Adipocyte (in vitro differentiated cells): ENCODE results near the gene EOLA2.
"Not testable (repeated sequence)": the region's sequence is repeated elsewhere in the genome, so short reads cannot be mapped to it uniquely, and the experiment has no call there.

ENCODE experiments used
- DNase-seq: peaks from one replicate; pipeline ENCODE4 v3.0.0-alpha.2; 2015; ENCODE audit warnings: low read depth
- H3K27me3 ChIP-seq: replicated peaks from 2 replicates; pipeline ENCODE4 v1.7.0; 2013; ENCODE audit warnings: mild to moderate bottlenecking, low read length, moderate library complexity; ENCODE audit not compliant: control insufficient read depth, insufficient read depth
- H3K36me3 ChIP-seq: 2 replicates; pipeline ENCODE4 v1.7.0; 2013; ENCODE audit warnings: low read length, mild to moderate bottlenecking, moderate library complexity; ENCODE audit not compliant: control insufficient read depth, insufficient read depth, severe bottlenecking
- H3K4me1 ChIP-seq: 2 replicates; pipeline ENCODE4 v1.7.0; 2013; ENCODE audit warnings: mild to moderate bottlenecking, low read length, moderate library complexity; ENCODE audit not compliant: control insufficient read depth, insufficient read depth
- H3K4me3 ChIP-seq: 2 replicates; pipeline ENCODE4 v1.7.0; 2013; ENCODE audit warnings: mild to moderate bottlenecking, low read length, moderate library complexity
- H3K9ac ChIP-seq: 2 replicates; pipeline ENCODE4 v1.7.0; 2013; ENCODE audit warnings: mild to moderate bottlenecking, low read length, moderate library complexity
- H3K9me3 ChIP-seq: 2 replicates; pipeline ENCODE4 v1.7.0; 2013; ENCODE audit warnings: mild to moderate bottlenecking, low read length, moderate library complexity; ENCODE audit not compliant: control insufficient read depth

EOLA2 gene

GRCh38 chrX:149932150-149932549 lies 6.1 kb downstream of the EOLA2 start:
- not testable (repeated sequence) for H3K27me3 ChIP-seq, H3K9ac ChIP-seq, H3K4me1 ChIP-seq, DNase-seq, H3K36me3 ChIP-seq, H3K4me3 ChIP-seq, H3K9me3 ChIP-seq

- not testable (repeated sequence) for DNase-seq, H3K4me3 ChIP-seq, H3K27me3 ChIP-seq, H3K4me1 ChIP-seq, H3K9ac ChIP-seq, H3K36me3 ChIP-seq, H3K9me3 ChIP-seq
Measured at GRCh38 chrX:149931355-149931754, 6.9 kb downstream of the EOLA2 start.

GRCh38 chrX:149929400-149929799 lies 8.9 kb downstream of the EOLA2 start, which contains the start of gene HSFX4:
Gene HSFX4, plus strand, starts transcription at chrX:149929573. Its CDS starts 72 bp downstream, at chrX:149929645.
- DNase-seq, H3K4me1 ChIP-seq, H3K27me3 ChIP-seq, H3K36me3 ChIP-seq, H3K9me3 ChIP-seq, H3K4me3 ChIP-seq, H3K9ac ChIP-seq: not testable (repeated sequence)

- not testable (repeated sequence) for H3K9me3 ChIP-seq, H3K4me3 ChIP-seq, H3K27me3 ChIP-seq, H3K4me1 ChIP-seq, H3K9ac ChIP-seq, H3K36me3 ChIP-seq, DNase-seq
Measured at GRCh38 chrX:149928635-149929034, 9.7 kb downstream of the EOLA2 start.

GRCh38 chrX:149927964-149928258 lies 10.4 kb downstream of the EOLA2 start:
- H3K27me3 ChIP-seq, H3K4me1 ChIP-seq, H3K9ac ChIP-seq, H3K4me3 ChIP-seq, H3K9me3 ChIP-seq, DNase-seq, H3K36me3 ChIP-seq: not testable (repeated sequence)

- H3K4me3 ChIP-seq, DNase-seq, H3K36me3 ChIP-seq, H3K4me1 ChIP-seq, H3K9me3 ChIP-seq, H3K9ac ChIP-seq, H3K27me3 ChIP-seq: not testable (repeated sequence)
Measured at GRCh38 chrX:149927245-149927963, 10.9 kb downstream of the EOLA2 start.

GRCh38 chrX:149924434-149924833 lies 13.9 kb downstream of the EOLA2 start:
- H3K27me3 ChIP-seq, H3K4me3 ChIP-seq, DNase-seq, H3K36me3 ChIP-seq, H3K9ac ChIP-seq, H3K9me3 ChIP-seq, H3K4me1 ChIP-seq: not testable (repeated sequence)

GRCh38 chrX:149923836-149924235 lies 14.5 kb downstream of the EOLA2 start:
- not testable (repeated sequence) for H3K4me1 ChIP-seq

GRCh38 chrX:149916745-149917392 lies 21.4 kb downstream of the EOLA2 start:
- Histone ChIP-seq H3K9ac (no peak overlapping the region), H3K27me3 (no peaks in the 10 kb centered on the region), H3K4me3 (no peak overlapping the region), H3K9me3 (peaks cover 2% of the 10 kb centered on the region), H3K36me3 (no peaks in the 10 kb centered on the region), H3K4me1 (no peaks in the 10 kb centered on the region)
- no peak for DNase-seq

More at GRCh38 chrX:149923836-149924235, 14.5 kb downstream of the EOLA2 start:
- H3K4me3 ChIP-seq, H3K9me3 ChIP-seq, H3K27me3 ChIP-seq, H3K36me3 ChIP-seq, H3K9ac ChIP-seq, DNase-seq: not testable (repeated sequence)

GRCh38 chrX:149910178-149910695 lies 28.1 kb downstream of the EOLA2 start:
- no peak for DNase-seq
- no peak overlapping the region for H3K9ac ChIP-seq

GRCh38 chrX:149909324-149910177 lies 28.7 kb downstream of the EOLA2 start:
- no peak for DNase-seq

More at GRCh38 chrX:149910178-149910695, 28.1 kb downstream of the EOLA2 start:
- no peaks in the 10 kb centered on the region for H3K36me3 ChIP-seq
- no peaks in the 10 kb centered on the region for H3K4me1 ChIP-seq
- H3K27me3 ChIP-seq, result peaks cover 2% of the 10 kb centered on the region
- H3K4me3 ChIP-seq, result no peak overlapping the region
- peaks cover 2% of the 10 kb centered on the region for H3K9me3 ChIP-seq

More at GRCh38 chrX:149909324-149910177, 28.7 kb downstream of the EOLA2 start:
- Histone ChIP-seq H3K4me1 (no peaks in the 10 kb centered on the region), H3K9me3 (peaks cover 2% of the 10 kb centered on the region), H3K36me3 (no peaks in the 10 kb centered on the region), H3K9ac (no peak overlapping the region), H3K27me3 (peaks cover 9% of the 10 kb centered on the region), H3K4me3 (no peak overlapping the region)
